ENCODE data around the gene MRPL49. TPM values are rescaled to one million over a fixed set of nuclear protein-coding genes. Genes with fewer than 3 reads are reported as not detected.
"Not testable (repeated sequence)": the region's sequence is repeated elsewhere in the genome, so short reads cannot be mapped to it uniquely, and the experiment has no call there.

Gene MRPL49
- polyA plus RNA-seq, 1 experiment = 54.2 TPM

DNA sequence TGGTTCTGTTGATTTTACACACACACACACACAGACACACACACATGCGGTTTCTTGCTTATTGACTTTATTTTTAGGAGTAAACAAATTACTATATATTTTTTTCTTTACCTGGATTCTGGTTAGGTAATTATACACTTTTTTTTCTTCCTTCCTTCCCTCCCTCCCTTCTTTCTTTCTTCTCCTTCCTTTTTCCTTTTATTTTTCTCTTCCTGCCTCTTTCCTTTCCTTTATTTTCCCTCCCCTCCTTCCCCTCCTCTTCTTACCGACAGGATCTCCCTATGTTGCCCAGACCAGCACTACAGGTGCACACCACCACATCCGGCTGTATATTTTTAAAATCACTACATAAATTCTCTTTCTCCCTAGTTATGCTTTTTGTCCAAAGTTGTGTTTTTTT is 44.8 kb downstream of the MRPL49 start:
- Histone ChIP-seq H3K4me3 (ENCODE audit: low read depth, low read length) (no peak overlapping the region), H3K27ac (ENCODE audit: low read depth, low read length) (no peak overlapping the region), H3K9me3 (ENCODE audit: control insufficient read depth, insufficient read depth, low read length) (peaks cover 3% of the 10 kb centered on the region; the same call in 1 of the 2 replicates), H3K27me3 (ENCODE audit: control insufficient read depth, insufficient read depth, low read length) (no peaks in the 10 kb centered on the region)
- TF ChIP-seq, protein P1, sequence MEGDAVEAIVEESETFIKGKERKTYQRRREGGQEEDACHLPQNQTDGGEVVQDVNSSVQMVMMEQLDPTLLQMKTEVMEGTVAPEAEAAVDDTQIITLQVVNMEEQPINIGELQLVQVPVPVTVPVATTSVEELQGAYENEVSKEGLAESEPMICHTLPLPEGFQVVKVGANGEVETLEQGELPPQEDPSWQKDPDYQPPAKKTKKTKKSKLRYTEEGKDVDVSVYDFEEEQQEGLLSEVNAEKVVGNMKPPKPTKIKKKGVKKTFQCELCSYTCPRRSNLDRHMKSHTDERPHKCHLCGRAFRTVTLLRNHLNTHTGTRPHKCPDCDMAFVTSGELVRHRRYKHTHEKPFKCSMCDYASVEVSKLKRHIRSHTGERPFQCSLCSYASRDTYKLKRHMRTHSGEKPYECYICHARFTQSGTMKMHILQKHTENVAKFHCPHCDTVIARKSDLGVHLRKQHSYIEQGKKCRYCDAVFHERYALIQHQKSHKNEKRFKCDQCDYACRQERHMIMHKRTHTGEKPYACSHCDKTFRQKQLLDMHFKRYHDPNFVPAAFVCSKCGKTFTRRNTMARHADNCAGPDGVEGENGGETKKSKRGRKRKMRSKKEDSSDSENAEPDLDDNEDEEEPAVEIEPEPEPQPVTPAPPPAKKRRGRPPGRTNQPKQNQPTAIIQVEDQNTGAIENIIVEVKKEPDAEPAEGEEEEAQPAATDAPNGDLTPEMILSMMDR (IDR thresholded peaks at IDR 0.05; ENCODE audit: low read depth, low read length) = no peak
- ChIA-PET POLR2A (no interaction called here), CTCF (no interaction called here)
- no peak for DNase-seq (ENCODE audit: low read depth, low spot score)

DNA sequence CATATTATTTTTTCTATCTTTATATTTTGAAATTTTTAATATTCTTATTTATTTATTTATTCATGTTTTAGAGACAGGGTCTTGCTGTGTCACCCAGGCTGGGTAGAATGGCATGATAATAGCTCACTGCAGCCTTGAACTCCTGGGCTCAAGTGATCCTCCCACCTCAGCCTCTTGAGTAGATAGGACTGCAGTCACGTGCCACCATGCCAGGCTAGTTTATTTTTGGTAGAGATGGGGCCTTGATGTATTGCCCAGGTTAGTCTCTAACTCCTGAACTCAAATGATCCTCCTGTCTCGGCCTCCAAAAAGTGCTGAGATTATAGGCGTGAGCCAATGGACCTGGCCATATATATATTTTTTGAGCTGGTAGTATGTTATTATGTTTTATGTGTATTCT is 45.5 kb downstream of the MRPL49 start:
- H3K4me3 ChIP-seq (ENCODE audit: low read depth, low read length) = no peak overlapping the region
- no peak for DNase-seq (ENCODE audit: low read depth, low spot score)
- ChIA-PET POLR2A (no interaction called here), CTCF (no interaction called here)
- peaks cover 3% of the 10 kb centered on the region; the same call in 1 of the 2 replicates for H3K9me3 ChIP-seq (ENCODE audit: control insufficient read depth, insufficient read depth, low read length)
- H3K27me3 ChIP-seq (ENCODE audit: control insufficient read depth, insufficient read depth, low read length) = no peaks in the 10 kb centered on the region
- TF ChIP-seq, protein P1 (IDR thresholded peaks at IDR 0.05; ENCODE audit: low read depth, low read length) = no peak
- no peak overlapping the region for H3K27ac ChIP-seq (ENCODE audit: low read depth, low read length)

DNA sequence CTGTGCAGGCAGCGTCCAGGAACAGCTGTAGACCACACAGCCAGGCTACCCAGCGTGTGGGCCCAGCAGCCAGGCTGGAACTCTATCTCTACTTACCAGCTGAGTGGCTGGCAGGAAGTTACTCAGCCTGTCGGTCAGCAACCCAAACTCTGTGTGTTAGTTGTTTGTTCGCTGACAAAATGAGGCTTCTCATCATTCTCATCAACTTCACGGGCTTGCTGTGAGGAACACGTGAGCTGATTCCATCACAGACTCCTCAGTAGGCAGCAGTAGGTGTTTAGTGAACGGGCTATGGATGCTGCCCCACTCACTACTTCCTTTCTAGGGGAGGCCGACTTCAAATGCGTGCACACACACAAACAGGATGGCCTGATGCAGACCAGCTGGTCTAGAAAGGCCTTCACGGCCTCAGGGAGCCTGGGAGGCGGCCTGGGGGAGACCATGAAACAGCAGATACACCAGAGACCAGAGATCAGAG is 47.1 kb downstream of the MRPL49 start:
- Histone ChIP-seq H3K27me3 (ENCODE audit: control insufficient read depth, insufficient read depth, low read length) (no peaks in the 10 kb centered on the region), H3K9me3 (ENCODE audit: control insufficient read depth, insufficient read depth, low read length) (peaks cover 3% of the 10 kb centered on the region; the same call in 1 of the 2 replicates), H3K4me3 (ENCODE audit: low read depth, low read length) (no peak overlapping the region), H3K27ac (ENCODE audit: low read depth, low read length) (peak overlapping the region; percentile 75)
- ChIA-PET POLR2A (interaction anchor here (0.6 to 2.2 kb wide), 3 partner anchors 34 to 165 kb away, joined by 3 to 8 read pairs (median 4); no protein-coding TSS in a partner anchor), CTCF (no interaction called here)
- TF ChIP-seq, protein P1 (IDR thresholded peaks at IDR 0.05; ENCODE audit: low read depth, low read length) = no peak
- no peak for DNase-seq (ENCODE audit: low read depth, low spot score)

DNA sequence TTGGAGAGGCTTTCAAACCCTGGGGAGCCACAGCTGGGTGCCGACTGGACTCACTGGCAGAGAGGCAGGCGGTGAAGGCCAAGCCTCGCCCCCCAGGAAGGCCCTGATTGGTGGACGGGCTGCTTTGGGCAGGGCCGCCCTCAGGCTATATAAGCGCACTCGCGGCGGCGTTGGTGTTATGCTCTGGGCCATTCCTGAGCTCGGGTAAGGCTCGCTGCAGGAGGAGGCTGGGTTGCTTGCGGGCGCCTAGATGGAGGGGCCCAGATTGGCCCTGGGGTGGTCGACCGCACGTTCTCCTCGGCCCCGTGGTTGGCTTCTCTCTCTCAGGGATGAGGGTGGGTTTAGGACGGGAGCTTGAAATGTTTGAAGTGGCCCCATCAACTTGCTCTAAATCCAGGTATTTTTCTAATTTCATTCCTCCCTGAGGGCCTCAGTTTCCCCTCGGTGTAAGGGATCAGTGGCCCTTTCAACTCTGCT is 48.0 kb downstream of the MRPL49 start, which contains the start of gene SPDYC:
TSS of gene SPDYC (plus strand) at position 176 of the 477 bp plus-strand sequence. CDS start 1,125 bp downstream, outside the sequence.
- ChIA-PET POLR2A (interaction anchor here (2.2 kb wide), 1 partner anchor 35 kb away, joined by 8 read pairs; no protein-coding TSS in a partner anchor), CTCF (no interaction called here)
- Histone ChIP-seq H3K27me3 (ENCODE audit: control insufficient read depth, insufficient read depth, low read length) (no peaks in the 10 kb centered on the region), H3K27ac (ENCODE audit: low read depth, low read length) (peak within 1 kb of the TSS; percentile 75), H3K4me3 (ENCODE audit: low read depth, low read length) (no peak within 1 kb of the TSS), H3K9me3 (ENCODE audit: control insufficient read depth, insufficient read depth, low read length) (peaks cover 3% of the 10 kb centered on the region; the same call in 1 of the 2 replicates)
- DNase-seq (ENCODE audit: low read depth, low spot score) = no peak
- TF ChIP-seq, protein P1 (IDR thresholded peaks at IDR 0.05; ENCODE audit: low read depth, low read length) = no peak

DNA sequence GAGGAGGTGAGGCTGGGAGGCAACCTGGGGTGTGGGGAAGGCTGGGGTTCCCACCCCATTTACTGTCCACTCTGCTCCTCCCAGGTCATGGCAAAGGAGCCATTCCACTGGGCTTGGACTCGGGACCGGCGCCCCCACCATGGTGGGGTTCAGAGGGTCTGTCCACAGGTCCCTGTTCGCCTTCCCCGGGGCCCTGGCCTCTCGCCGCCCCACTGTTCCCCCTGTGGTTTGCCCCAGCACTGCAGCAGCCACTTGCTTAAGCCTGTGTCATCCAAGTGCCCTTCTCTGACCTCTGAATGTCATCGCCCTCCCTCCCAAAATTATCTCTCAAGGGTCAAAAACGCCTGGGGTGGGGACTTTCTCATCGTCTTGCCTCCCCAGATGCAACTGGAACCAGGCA is 50.5 kb downstream of the MRPL49 start:
- CTCF ChIA-PET = no interaction called here
- TF ChIP-seq, protein P1 (IDR thresholded peaks at IDR 0.05; ENCODE audit: low read depth, low read length) = no peak
- Histone ChIP-seq H3K4me3 (ENCODE audit: low read depth, low read length) (no peak overlapping the region), H3K27me3 (ENCODE audit: control insufficient read depth, insufficient read depth, low read length) (no peaks in the 10 kb centered on the region), H3K9me3 (ENCODE audit: control insufficient read depth, insufficient read depth, low read length) (peaks cover 3% of the 10 kb centered on the region; the same call in 1 of the 2 replicates), H3K27ac (ENCODE audit: low read depth, low read length) (no peak overlapping the region)
- no peak for DNase-seq (ENCODE audit: low read depth, low spot score)
- POLR2A ChIA-PET = no interaction called here

DNA sequence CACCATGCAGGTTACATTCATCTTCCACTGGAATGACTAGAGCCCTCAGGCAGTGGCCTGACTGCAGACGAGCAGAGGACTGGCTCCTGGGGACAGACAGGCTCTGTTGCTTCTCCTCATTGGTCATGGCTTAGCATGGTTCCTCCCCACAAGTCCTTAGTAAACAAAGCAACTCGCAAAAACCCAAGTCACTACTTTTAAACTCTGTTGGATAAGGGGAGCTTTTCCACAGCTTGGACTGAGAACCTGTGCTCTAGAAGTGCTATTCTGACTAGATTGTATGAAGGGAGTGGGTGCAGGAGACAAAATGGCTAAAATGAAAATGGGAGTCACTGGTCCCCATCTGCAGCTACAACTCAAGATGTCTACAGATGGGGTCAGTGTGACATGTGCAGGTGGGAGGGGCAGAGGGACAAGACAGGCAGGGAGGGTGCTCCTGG is 52.5 kb downstream of the MRPL49 start:
- H3K9me3 ChIP-seq (ENCODE audit: control insufficient read depth, insufficient read depth, low read length); POLR2A ChIA-PET; H3K4me3 ChIP-seq (ENCODE audit: low read depth, low read length); DNase-seq (ENCODE audit: low read depth, low spot score); H3K27ac ChIP-seq (ENCODE audit: low read depth, low read length); H3K27me3 ChIP-seq (ENCODE audit: control insufficient read depth, insufficient read depth, low read length): not testable (repeated sequence)
- CTCF ChIA-PET = interaction anchor here (0.7 kb wide), 1 partner anchor 8 kb away, joined by 3 read pairs; no protein-coding TSS in a partner anchor

All from AG04450 (cell line).